Suprapubic skin (tissue), 3 donors: ENCODE measurements around the gene YKT6.

Experiments used
- CTCF ChIP-seq, 2 donors: fragments of 200-600 bp in 1 of 2; fragments of 450-650 bp in 1 of 2; sonication (generic) in 1 of 2; IDR thresholded peaks; one replicate each; pipeline ENCODE4 v1.5.1; 2016 to 2019; ENCODE audit warnings: antibody characterized with exemption in 2 of 2, mild to moderate bottlenecking in 1 of 2, moderate library complexity in 1 of 2
- EP300 ChIP-seq: sonication (generic); formaldehyde crosslinking; IDR thresholded peaks from one replicate; pipeline ENCODE4 v1.6.1; 2017; ENCODE audit warnings: antibody characterized with exemption

- TF ChIP-seq CTCF (IDR thresholded peaks at IDR 0.05) (no peak), EP300 (no peak)
Measured at GRCh38 chr7:44193011-44193802, 7.6 kb upstream of the YKT6 start.
